H9 (cell line): Measurements from ENCODE around the gene ZC3H12C. TPM values are rescaled to one million over a fixed set of nuclear protein-coding genes. Genes with fewer than 3 reads are reported as not detected.

Experiments used
- DNase-seq: peaks from one replicate; pipeline ENCODE4 v3.0.0-alpha.2; 2017
- H2AFZ ChIP-seq: one replicate; pipeline ENCODE4 v1.6.1; 2013; ENCODE audit warnings: mild to moderate bottlenecking, low read length, control low read depth, moderate library complexity
- H2AK5ac ChIP-seq: 2 replicates; pipeline ENCODE4 v1.6.1; 2013; ENCODE audit warnings: low read length, control low read depth, mixed read lengths; ENCODE audit not compliant: insufficient read length
- H2BK120ac ChIP-seq: one replicate; pipeline ENCODE4 v1.6.1; 2013; ENCODE audit warnings: low read depth, mild to moderate bottlenecking, low read length, control low read depth, inconsistent platforms; ENCODE audit not compliant: poor library complexity, severe bottlenecking
- H2BK12ac ChIP-seq: 2 replicates; pipeline ENCODE4 v1.6.1; 2013; ENCODE audit warnings: low read length, control low read depth, mixed read lengths, low read depth; ENCODE audit not compliant: insufficient read length
- H2BK15ac ChIP-seq: 2 replicates; pipeline ENCODE4 v1.6.1; 2013; ENCODE audit warnings: low read depth, low read length, control low read depth
- H2BK20ac ChIP-seq: one replicate; pipeline ENCODE4 v1.6.1; 2013; ENCODE audit warnings: low read depth, mild to moderate bottlenecking, low read length, control low read depth, inconsistent platforms; ENCODE audit not compliant: poor library complexity, severe bottlenecking
- H2BK5ac ChIP-seq: 2 replicates; pipeline ENCODE4 v1.6.1; 2013; ENCODE audit warnings: low read length, control low read depth, mixed read lengths; ENCODE audit not compliant: insufficient read length
- H3K14ac ChIP-seq: 2 replicates; pipeline ENCODE4 v1.6.1; 2013; ENCODE audit warnings: low read length, control low read depth; ENCODE audit not compliant: insufficient read depth
- H3K18ac ChIP-seq: 2 replicates; pipeline ENCODE4 v1.6.1; 2013; ENCODE audit warnings: low read depth, mild to moderate bottlenecking, mixed read lengths, low read length, control low read depth; ENCODE audit not compliant: insufficient read length
- H3K23ac ChIP-seq: 2 replicates; pipeline ENCODE4 v1.6.1; 2013; ENCODE audit warnings: low read length, control low read depth, mixed read lengths, low read depth; ENCODE audit not compliant: insufficient read length
- H3K23me2 ChIP-seq: 2 replicates; pipeline ENCODE4 v1.6.1; 2013; ENCODE audit warnings: low read depth, mild to moderate bottlenecking, mixed read lengths, low read length, control low read depth; ENCODE audit not compliant: insufficient read length, poor library complexity, severe bottlenecking
- H3K27ac ChIP-seq: 2 replicates; pipeline ENCODE4 v1.5.1; 2013; ENCODE audit warnings: low read length, control low read depth, mixed read lengths, low read depth; ENCODE audit not compliant: insufficient read length
- H3K27me3 ChIP-seq: 2 replicates; pipeline ENCODE4 v1.6.1; 2013; ENCODE audit warnings: low read length, control low read depth, inconsistent platforms; ENCODE audit not compliant: insufficient read depth
- H3K4ac ChIP-seq: 2 replicates; pipeline ENCODE4 v1.6.1; 2013; ENCODE audit warnings: low read depth, mild to moderate bottlenecking, control low read depth, inconsistent platforms, low read length, moderate library complexity
- H3K4me1 ChIP-seq: 2 replicates; pipeline ENCODE4 v1.6.1; 2013; ENCODE audit warnings: low read length, control low read depth, inconsistent platforms; ENCODE audit not compliant: insufficient read depth
- H3K4me2 ChIP-seq: 2 replicates; pipeline ENCODE4 v1.6.1; 2013; ENCODE audit warnings: low read length, control low read depth, mixed read lengths; ENCODE audit not compliant: insufficient read length, insufficient read depth
- H3K56ac ChIP-seq: 2 replicates; pipeline ENCODE4 v1.6.1; 2013; ENCODE audit warnings: low read depth, mild to moderate bottlenecking, mixed read lengths, low read length, control low read depth; ENCODE audit not compliant: insufficient read length
- H3K79me1 ChIP-seq: 2 replicates; pipeline ENCODE4 v1.6.1; 2013; ENCODE audit warnings: low read depth, mild to moderate bottlenecking, moderate library complexity, low read length, control low read depth, inconsistent platforms; ENCODE audit not compliant: insufficient read depth, poor library complexity, severe bottlenecking
- H3K79me2 ChIP-seq: 2 replicates; pipeline ENCODE4 v1.6.1; 2013; ENCODE audit warnings: low read length, control low read depth, inconsistent platforms; ENCODE audit not compliant: insufficient read depth
- H3K9ac ChIP-seq: 2 replicates; pipeline ENCODE4 v1.6.1; 2013; ENCODE audit warnings: low read length, control low read depth, mixed read lengths; ENCODE audit not compliant: insufficient read length; ENCODE audit errors: extremely low read depth
- H3K9me3 ChIP-seq: one replicate; pipeline ENCODE4 v1.6.1; 2013; ENCODE audit warnings: low read depth, low read length, inconsistent platforms; ENCODE audit not compliant: control insufficient read depth
- H3T11ph ChIP-seq: one replicate; pipeline ENCODE4 v1.6.1; 2013; ENCODE audit warnings: mild to moderate bottlenecking, low read length, control low read depth, inconsistent platforms
- H4K20me1 ChIP-seq: one replicate; pipeline ENCODE4 v1.6.1; 2013; ENCODE audit not compliant: control insufficient read depth, insufficient read length, insufficient read depth
- H4K5ac ChIP-seq: 2 replicates; pipeline ENCODE4 v1.6.1; 2013; ENCODE audit warnings: low read depth, mild to moderate bottlenecking, mixed read lengths, low read length, control low read depth; ENCODE audit not compliant: insufficient read length
- H4K8ac ChIP-seq: replicated peaks from 2 replicates; pipeline ENCODE4 v1.6.1; 2013; ENCODE audit warnings: low read length, control low read depth, mixed read lengths, low read depth; ENCODE audit not compliant: insufficient read length
- H4K91ac ChIP-seq: 2 replicates; pipeline ENCODE4 v1.6.1; 2013; ENCODE audit warnings: low read depth, mild to moderate bottlenecking, moderate library complexity, mixed read lengths, low read length, control low read depth; ENCODE audit not compliant: insufficient read length
- H3K27ac Mint-ChIP-seq, 3 experiments: 2 replicates in 2 of 3; 3 replicates in 1 of 3; pipeline ENCODE4 v1.8.0; 2020 to 2021; ENCODE audit warnings: mixed read lengths in 3 of 3, mild to moderate bottlenecking in 1 of 3, moderate library complexity in 1 of 3
- H3K27me3 Mint-ChIP-seq: 2 replicates; pipeline ENCODE4 v1.8.0; 2021; ENCODE audit warnings: low read depth, mild to moderate bottlenecking, moderate library complexity, mixed read lengths
- H3K36me3 Mint-ChIP-seq, 3 experiments: 2 replicates in 2 of 3; 3 replicates in 1 of 3; pipeline ENCODE4 v1.8.0; 2020 to 2021; ENCODE audit warnings: low read depth in 3 of 3, mixed read lengths in 3 of 3; ENCODE audit not compliant: insufficient read depth in 1 of 3
- H3K4me1 Mint-ChIP-seq, 2 experiments: 2 replicates each; pipeline ENCODE4 v1.8.0; 2020; ENCODE audit warnings: mixed read lengths in 2 of 2
- H3K4me3 Mint-ChIP-seq, 2 experiments: 2 replicates in 1 of 2; 3 replicates in 1 of 2; pipeline ENCODE4 v1.8.0; 2020 to 2021; ENCODE audit warnings: mild to moderate bottlenecking in 2 of 2, mixed read lengths in 2 of 2, moderate library complexity in 1 of 2
- H3K9me3 Mint-ChIP-seq, 2 experiments: 2 replicates in 1 of 2; 3 replicates in 1 of 2; pipeline ENCODE4 v1.8.0; 2020; ENCODE audit warnings: mild to moderate bottlenecking in 2 of 2, mixed read lengths in 2 of 2, moderate library complexity in 1 of 2
- WGBS: extraction: QIAGEN DNeasy Blood & Tissue Kit; methylation state at CpG from one replicate; pipeline ENCODE4 v1.1.7; 2013; ENCODE audit warnings: missing lambda C conversion rate, low lambda C conversion rate, mixed read lengths; ENCODE audit not compliant: insufficient read length; ENCODE audit errors: extremely low coverage; 5-methylcytosine and 5-hydroxymethylcytosine counted together
- total RNA-seq: library from RNA; stranded (reverse); gene quantifications from 2 replicates; pipeline ENCODE4 v1.2.1, GENCODE V29; 2021
- TF ChIP-seq, protein P1 (sequence below): fragments of 200-600 bp; sonication (generic); conservative IDR thresholded peaks from 3 replicates; pipeline ENCODE4 v1.8.0; 2021; ENCODE audit warnings: antibody characterized with exemption, mild to moderate bottlenecking

The ZC3H12C gene
- total RNA-seq, 1 experiment from 2014 or later: 4.8 TPM

DNA sequence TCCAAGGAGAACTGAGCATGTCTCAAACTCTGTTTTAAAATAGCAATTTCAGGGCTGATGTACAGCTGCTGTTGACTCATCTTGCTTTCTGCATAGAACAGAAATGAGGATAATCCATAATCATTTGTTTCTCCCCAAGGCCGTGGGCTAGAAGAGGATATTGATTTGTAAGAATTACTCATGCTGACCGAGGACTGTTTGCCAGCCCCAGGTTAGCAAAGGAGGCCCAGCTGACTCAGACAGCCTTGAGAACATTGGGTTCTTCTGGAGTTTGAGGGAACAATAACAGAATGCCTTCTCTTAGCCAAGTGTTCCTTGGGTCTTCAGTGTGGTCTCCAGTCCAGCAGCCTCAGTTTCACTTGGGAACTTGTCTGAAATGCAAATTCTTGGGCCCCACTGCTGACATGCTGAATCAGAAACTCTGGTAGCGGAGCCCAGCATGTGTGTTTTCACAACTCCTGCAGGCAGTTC lies 92.0 kb downstream of the ZC3H12C start:
- no peak overlapping the region for H3T11ph ChIP-seq
- Mint-ChIP-seq H3K4me3 (no peak overlapping the region), H3K27ac (peak overlapping the region in 1 of 3 experiments; percentile 60; a peak in 1 of 7 replicates), H3K36me3 (no peaks in the 10 kb centered on the region), H3K9me3 (no peaks in the 10 kb centered on the region), H3K27me3 (no peaks in the 10 kb centered on the region; the same call in 1 of the 2 replicates), H3K4me1 (peaks cover 25 to 37% of the 10 kb centered on the region in 2 experiments)
- no peak overlapping the region for H3K23ac ChIP-seq
- no peak for DNase-seq
- H2BK120ac ChIP-seq: no peak overlapping the region
- H3K23me2 ChIP-seq: no peaks in the 10 kb centered on the region
- H2BK5ac ChIP-seq: no peak overlapping the region
- no peak overlapping the region for H3K27ac ChIP-seq
- H3K79me2 ChIP-seq: no peaks in the 10 kb centered on the region
- TF ChIP-seq, protein P1, sequence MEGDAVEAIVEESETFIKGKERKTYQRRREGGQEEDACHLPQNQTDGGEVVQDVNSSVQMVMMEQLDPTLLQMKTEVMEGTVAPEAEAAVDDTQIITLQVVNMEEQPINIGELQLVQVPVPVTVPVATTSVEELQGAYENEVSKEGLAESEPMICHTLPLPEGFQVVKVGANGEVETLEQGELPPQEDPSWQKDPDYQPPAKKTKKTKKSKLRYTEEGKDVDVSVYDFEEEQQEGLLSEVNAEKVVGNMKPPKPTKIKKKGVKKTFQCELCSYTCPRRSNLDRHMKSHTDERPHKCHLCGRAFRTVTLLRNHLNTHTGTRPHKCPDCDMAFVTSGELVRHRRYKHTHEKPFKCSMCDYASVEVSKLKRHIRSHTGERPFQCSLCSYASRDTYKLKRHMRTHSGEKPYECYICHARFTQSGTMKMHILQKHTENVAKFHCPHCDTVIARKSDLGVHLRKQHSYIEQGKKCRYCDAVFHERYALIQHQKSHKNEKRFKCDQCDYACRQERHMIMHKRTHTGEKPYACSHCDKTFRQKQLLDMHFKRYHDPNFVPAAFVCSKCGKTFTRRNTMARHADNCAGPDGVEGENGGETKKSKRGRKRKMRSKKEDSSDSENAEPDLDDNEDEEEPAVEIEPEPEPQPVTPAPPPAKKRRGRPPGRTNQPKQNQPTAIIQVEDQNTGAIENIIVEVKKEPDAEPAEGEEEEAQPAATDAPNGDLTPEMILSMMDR: no peak
- H4K5ac ChIP-seq: no peak overlapping the region
- no peak overlapping the region for H2AK5ac ChIP-seq
- no peak overlapping the region for H2BK15ac ChIP-seq
- H3K79me1 ChIP-seq: no peaks in the 10 kb centered on the region
- no peak overlapping the region for H4K8ac ChIP-seq
- H3K14ac ChIP-seq: no peak overlapping the region
- no peak overlapping the region for H2BK20ac ChIP-seq
- no peaks in the 10 kb centered on the region for H4K20me1 ChIP-seq
- no peak overlapping the region for H4K91ac ChIP-seq
- H3K56ac ChIP-seq: no peak overlapping the region
- H2AFZ ChIP-seq: no peak overlapping the region
- no CpG with 5 or more reads among the region's 3 CpGs for WGBS
- H2BK12ac ChIP-seq: no peak overlapping the region
- no peak overlapping the region for H3K18ac ChIP-seq
- peaks cover 15% of the 10 kb centered on the region; the same call in 1 of the 2 replicates for H3K4me1 ChIP-seq
- H3K9ac ChIP-seq: no peak overlapping the region
- H3K4me2 ChIP-seq: no peak overlapping the region
- no peaks in the 10 kb centered on the region for H3K9me3 ChIP-seq
- no peak overlapping the region for H3K4ac ChIP-seq
- no peaks in the 10 kb centered on the region for H3K27me3 ChIP-seq
